Liver (tissue), 9 donors: ENCODE measurements around the gene APP. TPM values are rescaled to one million over a fixed set of nuclear protein-coding genes. Genes with fewer than 3 reads are reported as not detected.
A peak's percentile ranks its signal among the peaks of the same experiment; 100 is the strongest.

Source experiments
- DNase-seq: peaks from one replicate; pipeline ENCODE4 v3.0.0-alpha.2; 2017; ENCODE audit warnings: low spot score
- H3K27ac ChIP-seq, 2 donors: one replicate each; pipeline ENCODE4 v1.7.0; 2013; ENCODE audit warnings: inconsistent platforms in 2 of 2, low read length in 2 of 2, control low read depth in 1 of 2, low read depth in 1 of 2, mild to moderate bottlenecking in 1 of 2
- H3K27me3 ChIP-seq, 4 donors: one replicate each; pipeline versions ENCODE4 v1.6.1 to v1.7.0; 2013; ENCODE audit warnings: low read length in 3 of 4, inconsistent platforms in 1 of 4, mild to moderate bottlenecking in 1 of 4, moderate library complexity in 1 of 4; ENCODE audit not compliant: control insufficient read depth in 4 of 4, insufficient read depth in 4 of 4
- H3K36me3 ChIP-seq, 4 donors: one replicate each; pipeline versions ENCODE4 v1.6.1 to v1.7.0; 2013; ENCODE audit warnings: low read length in 3 of 4, mild to moderate bottlenecking in 3 of 4, low read depth in 1 of 4, moderate library complexity in 1 of 4; ENCODE audit not compliant: control insufficient read depth in 4 of 4, insufficient read depth in 3 of 4
- H3K4me1 ChIP-seq, 4 donors: one replicate each; pipeline versions ENCODE4 v1.6.1 to v1.7.0; 2013; ENCODE audit warnings: low read length in 3 of 4, mild to moderate bottlenecking in 3 of 4, moderate library complexity in 1 of 4; ENCODE audit not compliant: control insufficient read depth in 4 of 4, insufficient read depth in 4 of 4
- H3K4me3 ChIP-seq, 3 donors: one replicate each; pipeline versions ENCODE4 v1.6.1 to v1.7.0; 2013; ENCODE audit warnings: low read length in 3 of 3, control low read depth in 1 of 3, low read depth in 1 of 3, mild to moderate bottlenecking in 1 of 3
- H3K9ac ChIP-seq, 2 donors: one replicate each; pipeline ENCODE4 v1.7.0; 2013; ENCODE audit warnings: low read length in 2 of 2, mild to moderate bottlenecking in 2 of 2, moderate library complexity in 2 of 2, control low read depth in 1 of 2, low read depth in 1 of 2
- H3K9me3 ChIP-seq, 4 donors: one replicate each; pipeline versions ENCODE4 v1.6.1 to v1.7.0; 2013; ENCODE audit warnings: low read length in 3 of 4; ENCODE audit not compliant: control insufficient read depth in 4 of 4
- ATF3 ChIP-seq: IDR thresholded peaks from 2 replicates; pipeline ENCODE4 v1.6.1; 2016; ENCODE audit warnings: antibody characterized with exemption
- CTCF ChIP-seq: fragments of 150-350 bp; IDR thresholded peaks from 2 replicates; pipeline ENCODE4 v1.5.1; 2017; ENCODE audit warnings: improper control_type of control experiment, low read depth, low read length; ENCODE audit not compliant: missing input control
- FOXA1 ChIP-seq: IDR thresholded peaks from 2 replicates; pipeline ENCODE4 v1.6.1; 2016; ENCODE audit warnings: antibody characterized with exemption
- HNF4A ChIP-seq, 2 donors: conservative IDR thresholded peaks; 2 replicates each; pipeline ENCODE4 v1.6.1; 2016; ENCODE audit warnings: antibody characterized with exemption in 2 of 2, mild to moderate bottlenecking in 2 of 2
- HNF4G ChIP-seq: IDR thresholded peaks from 2 replicates; pipeline ENCODE4 v1.6.1; 2016; ENCODE audit warnings: antibody characterized with exemption
- MAX ChIP-seq: IDR thresholded peaks from 2 replicates; pipeline ENCODE4 v1.6.1; 2016; ENCODE audit warnings: antibody characterized with exemption
- RAD21 ChIP-seq, 2 donors: IDR thresholded peaks; 2 replicates each; pipeline ENCODE4 v1.6.1; 2016; ENCODE audit warnings: antibody characterized with exemption in 2 of 2, mild to moderate bottlenecking in 2 of 2
- REST ChIP-seq: IDR thresholded peaks from 2 replicates; pipeline ENCODE4 v1.6.1; 2016; ENCODE audit warnings: antibody characterized with exemption, mild to moderate bottlenecking
- RXRA ChIP-seq, 2 donors: IDR thresholded peaks; 2 replicates each; pipeline ENCODE4 v1.6.1; 2017 to 2018; ENCODE audit warnings: antibody characterized with exemption in 2 of 2, mild to moderate bottlenecking in 1 of 2
- TAF1 ChIP-seq: conservative IDR thresholded peaks from 2 replicates; pipeline ENCODE4 v1.6.1; 2016; ENCODE audit warnings: antibody characterized with exemption, mild to moderate bottlenecking
- YY1 ChIP-seq: IDR thresholded peaks from 2 replicates; pipeline ENCODE4 v1.6.1; 2016; ENCODE audit warnings: antibody characterized with exemption, mild to moderate bottlenecking
- ZBTB33 ChIP-seq: IDR thresholded peaks from 2 replicates; pipeline ENCODE4 v1.6.1; 2016; ENCODE audit warnings: antibody characterized with exemption
- WGBS: extraction: QIAGEN DNeasy Blood & Tissue Kit; methylation state at CpG from one replicate; pipeline ENCODE4 v1.1.7; 2013; 5-methylcytosine and 5-hydroxymethylcytosine counted together
- polyA plus RNA-seq, 2 donors: library from polyadenylated mRNA; stranded (reverse) in 1 of 2; unstranded in 1 of 2; fragments of 200-250 nt in 1 of 2; fragments of >200 nt in 1 of 2; fragmentation: Nextera tagmentation in 1 of 2; extraction: Ambion mirVana in 1 of 2; gene quantifications; one replicate each; pipeline versions ENCODE4 v1.2.1 to v1.2.3, GENCODE V29; 2013 to 2015
- total RNA-seq, 2 donors: library from RNA; depleted of rRNA; stranded (reverse); fragments of >200 nt; gene quantifications; one replicate each; pipeline ENCODE4 v1.2.3, GENCODE V29; 2014
- donor health status: healthy.
- donor health status: healthy.
- donor health status: healthy.
- donor health status: healthy.
- donor health status: healthy.

Gene APP
- total and polyA plus RNA-seq, 4 donors: 24.9 to 201 (median 111) TPM

GRCh38 chr21:25999921-26000582 lies 170.5 kb downstream of the APP start (continued):
- TF ChIP-seq ZBTB33: no peak

GRCh38 chr21:25997788-25998611 lies 172.6 kb downstream of the APP start:
- TF ChIP-seq RXRA (IDR thresholded peaks at IDR 0.05) (peak; percentile 25 to 31), FOXA1 (no peak)
- WGBS: 71% methylated on average over 4 of the region's 4 CpGs
- Histone ChIP-seq H3K9ac (no peak overlapping the region), H3K27ac (no peak overlapping the region), H3K27me3 (no peaks in the 10 kb centered on the region), H3K4me1 (no peaks in the 10 kb centered on the region), H3K9me3 (no peaks in the 10 kb centered on the region), H3K4me3 (no peak overlapping the region), H3K36me3 (peaks cover 2 to 14% (median 5%) of the 10 kb centered on the region in 4 donors)
- DNase-seq: no peak

GRCh38 chr21:25995278-25995677 lies 175.3 kb downstream of the APP start:
- no peaks in the 10 kb centered on the region for H3K9me3 ChIP-seq
- 96% methylated on average over 9 of the region's 9 CpGs for WGBS
- H3K36me3 ChIP-seq: peaks cover 2 to 12% (median 5%) of the 10 kb centered on the region in 4 donors

More at GRCh38 chr21:25995278-25995677, 175.3 kb downstream of the APP start:
- Histone ChIP-seq H3K9ac (no peak overlapping the region), H3K27ac (no peak overlapping the region), H3K27me3 (no peaks in the 10 kb centered on the region), H3K4me1 (no peaks in the 10 kb centered on the region), H3K4me3 (no peak overlapping the region)
- DNase-seq: no peak
- TF ChIP-seq MAX (no peak), ZBTB33 (no peak), RAD21 (IDR thresholded peaks at IDR 0.05) (no peak), HNF4G (no peak), YY1 (no peak), REST (no peak), CTCF (no peak), ATF3 (no peak), HNF4A (conservative IDR thresholded peaks at IDR 0.05) (no peak), FOXA1 (no peak), RXRA (IDR thresholded peaks at IDR 0.05) (no peak), TAF1 (no peak)
